Lower leg skin (tissue), 3 donors: ENCODE measurements around the gene RELL1.

Source experiments
- CTCF ChIP-seq, 3 donors: fragments of 450-650 bp; IDR thresholded peaks; one replicate each; pipeline ENCODE4 v1.5.1; 2016; ENCODE audit warnings: antibody characterized with exemption in 3 of 3, mild to moderate bottlenecking in 3 of 3, moderate library complexity in 2 of 3
- POLR2A ChIP-seq, 2 donors: fragments of 450-650 bp; IDR thresholded peaks; one replicate each; pipeline ENCODE4 v1.6.1; 2016 to 2017; ENCODE audit warnings: antibody characterized with exemption in 2 of 2, mild to moderate bottlenecking in 1 of 2, moderate library complexity in 1 of 2

- no peak for TF ChIP-seq CTCF (IDR thresholded peaks at IDR 0.05)
- no peak for TF ChIP-seq POLR2A (IDR thresholded peaks at IDR 0.05)
Observed at GRCh38 chr4:37671072-37671471, 15.1 kb downstream of the RELL1 start.
